Measurements from ENCODE around the gene LCE1F. TPM values are rescaled to one million over a fixed set of nuclear protein-coding genes. Genes with fewer than 3 reads are reported as not detected.

Gene LCE1F
- total RNA-seq, 1 donor from 2014 or later, result not detected

- DNase-seq (ENCODE audit: low spot score), result no peak
Observed at GRCh38 chr1:152776361-152776760, 1.4 kb downstream of the LCE1F start.

- DNase-seq (ENCODE audit: low spot score), result no peak
Observed at GRCh38 chr1:152777510-152778137, 2.7 kb downstream of the LCE1F start.

GRCh38 chr1:152783095-152783494 is 8.2 kb downstream of the LCE1F start:
- DNase-seq (ENCODE audit: low spot score), result no peak

GRCh38 chr1:152786077-152786476 is 11.1 kb downstream of the LCE1F start, which contains the start of gene LCE1E:
Gene LCE1E (plus strand): TSS chr1:152786257. CDS start chr1:152787300, 1,043 bp downstream.
- DNase-seq (ENCODE audit: low spot score), result no peak

- no peak for DNase-seq (ENCODE audit: low spot score)
Observed at GRCh38 chr1:152795686-152796085, 20.7 kb downstream of the LCE1F start.

- no peak for DNase-seq (ENCODE audit: low spot score)
Observed at GRCh38 chr1:152796421-152796820, 21.5 kb downstream of the LCE1F start, which contains the start of gene LCE1D. Gene LCE1D (plus strand): TSS chr1:152796721. CDS start chr1:152797795, 1,074 bp downstream.

GRCh38 chr1:152801333-152801732 is 26.4 kb downstream of the LCE1F start:
- DNase-seq (ENCODE audit: low spot score), result no peak

GRCh38 chr1:152806576-152806975 is 31.6 kb downstream of the LCE1F start, which contains the start of gene LCE1C:
Gene LCE1C (minus strand): TSS chr1:152806651. CDS start chr1:152805478, 1,173 bp downstream.
- DNase-seq (ENCODE audit: low spot score), result no peak

- DNase-seq (ENCODE audit: low spot score), result no peak
Observed at GRCh38 chr1:152811050-152811449, 36.1 kb downstream of the LCE1F start.

- no peak for DNase-seq (ENCODE audit: low spot score)
Observed at GRCh38 chr1:152811671-152812070, 36.7 kb downstream of the LCE1F start, which contains the start of gene LCE1B. Gene LCE1B (plus strand): TSS chr1:152811971. CDS start chr1:152812447, 476 bp downstream.

GRCh38 chr1:152817309-152817708 is 42.4 kb downstream of the LCE1F start:
- no peak for DNase-seq (ENCODE audit: low spot score)

- DNase-seq (ENCODE audit: low spot score), result no peak
Observed at GRCh38 chr1:152823294-152823693, 48.4 kb downstream of the LCE1F start.

- no peak for DNase-seq (ENCODE audit: low spot score)
Observed at GRCh38 chr1:152824964-152825363, 50.0 kb downstream of the LCE1F start.

Other genes starting within 250 kb of the LCE1F start
- not detected for gene LCE3E, start 208.4 kb upstream of the LCE1F start, total RNA-seq (ENCODE audit: insufficient read depth, low replicate concordance)
- 2.4 TPM for gene LCE3D, start 194.6 kb upstream of the LCE1F start, total RNA-seq (ENCODE audit: insufficient read depth, low replicate concordance)
- not detected for gene LCE3C, start 174.9 kb upstream of the LCE1F start, total RNA-seq (ENCODE audit: insufficient read depth, low replicate concordance)
- not detected for gene LCE3B, start 161.3 kb upstream of the LCE1F start, total RNA-seq (ENCODE audit: insufficient read depth, low replicate concordance)
- not detected for gene LCE3A, start 152.0 kb upstream of the LCE1F start, total RNA-seq (ENCODE audit: insufficient read depth, low replicate concordance)
- not detected for gene LCE2D, start 111.8 kb upstream of the LCE1F start, total RNA-seq (ENCODE audit: insufficient read depth, low replicate concordance)
- gene LCE2C, start 99.9 kb upstream of the LCE1F start, total RNA-seq (ENCODE audit: insufficient read depth, low replicate concordance), result not detected
- gene LCE2B, start 89.0 kb upstream of the LCE1F start, total RNA-seq (ENCODE audit: insufficient read depth, low replicate concordance), result not detected
- not detected for gene LCE2A, start 76.8 kb upstream of the LCE1F start, total RNA-seq (ENCODE audit: insufficient read depth, low replicate concordance)
- not detected for gene LCE4A, start 67.0 kb upstream of the LCE1F start, total RNA-seq (ENCODE audit: insufficient read depth, low replicate concordance)
- 1.7 TPM for gene KPRP, start 17.1 kb upstream of the LCE1F start, total RNA-seq (ENCODE audit: insufficient read depth, low replicate concordance)
- not detected for gene LCE1E, start 11.1 kb downstream of the LCE1F start, total RNA-seq (ENCODE audit: insufficient read depth, low replicate concordance)
- not detected for gene LCE1D, start 21.6 kb downstream of the LCE1F start, total RNA-seq (ENCODE audit: insufficient read depth, low replicate concordance)
- not detected for gene LCE1C, start 31.5 kb downstream of the LCE1F start, total RNA-seq (ENCODE audit: insufficient read depth, low replicate concordance)
- gene LCE1B, start 36.8 kb downstream of the LCE1F start, total RNA-seq (ENCODE audit: insufficient read depth, low replicate concordance), result not detected
- gene LCE1A, start 52.3 kb downstream of the LCE1F start, total RNA-seq (ENCODE audit: insufficient read depth, low replicate concordance), result not detected
- not detected for gene LCE6A, start 67.7 kb downstream of the LCE1F start, total RNA-seq (ENCODE audit: insufficient read depth, low replicate concordance)
- gene LCE7A, start 84.9 kb downstream of the LCE1F start, total RNA-seq (ENCODE audit: insufficient read depth, low replicate concordance), result not detected
- gene SMCP, start 103.2 kb downstream of the LCE1F start, total RNA-seq (ENCODE audit: insufficient read depth, low replicate concordance), result 3.6 TPM
- 14.2 TPM for gene IVL, start 133.4 kb downstream of the LCE1F start, total RNA-seq (ENCODE audit: insufficient read depth, low replicate concordance)
- not detected for gene SPRR5, start 172.1 kb downstream of the LCE1F start, total RNA-seq (ENCODE audit: insufficient read depth, low replicate concordance)
- not detected for gene SPRR4, start 195.5 kb downstream of the LCE1F start, total RNA-seq (ENCODE audit: insufficient read depth, low replicate concordance)
- not detected for gene SPRR1A, start 208.9 kb downstream of the LCE1F start, total RNA-seq (ENCODE audit: insufficient read depth, low replicate concordance)
- 8.7 TPM for gene SPRR3, start 226.6 kb downstream of the LCE1F start, total RNA-seq (ENCODE audit: insufficient read depth, low replicate concordance)

Data from umbilical cord (tissue), 2 donors.